Neural cell (in vitro differentiated cells): ENCODE data around the gene ANKRD60. TPM values are rescaled to one million over a fixed set of nuclear protein-coding genes. Genes with fewer than 3 reads are reported as not detected.

Experiments used
- H2AFZ ChIP-seq: fragments of 200-600, 300-800 bp; sonication (generic), shearing (Covaris generic); 2 replicates; pipeline ENCODE4 v1.6.0; 2014; ENCODE audit warnings: low read depth, mild to moderate bottlenecking, antibody characterized with exemption, low read length, moderate library complexity
- H3F3A ChIP-seq: fragments of 200-600 bp; shearing (Covaris generic); 2 replicates; pipeline ENCODE4 v1.6.1; 2016; ENCODE audit warnings: mild to moderate bottlenecking, moderate library complexity, mixed read lengths, antibody characterized with exemption, low read length; ENCODE audit not compliant: insufficient read depth, poor library complexity, severe bottlenecking
- H3K27ac ChIP-seq: fragments of 200-600, 300-800 bp; sonication (generic), shearing (Covaris generic); 2 replicates; pipeline ENCODE4 v1.5.1; 2014; ENCODE audit warnings: mild to moderate bottlenecking, low read length, moderate library complexity
- H3K27me3 ChIP-seq: fragments of 300-800, 200-600 bp; sonication (generic), shearing (Covaris generic); 2 replicates; pipeline ENCODE4 v1.6.0; 2014; ENCODE audit warnings: mild to moderate bottlenecking, low read depth, low read length, moderate library complexity; ENCODE audit not compliant: insufficient read depth
- H3K36me3 ChIP-seq: fragments of 300-800, 200-600 bp; sonication (generic), shearing (Covaris generic); 2 replicates; pipeline ENCODE4 v1.5.1; 2014; ENCODE audit warnings: mild to moderate bottlenecking, antibody characterized with exemption, low read length, moderate library complexity; ENCODE audit not compliant: insufficient read depth
- H3K4me2 ChIP-seq: fragments of 300-800, 200-600 bp; sonication (generic), shearing (Covaris generic); 2 replicates; pipeline ENCODE4 v1.6.0; 2014; ENCODE audit warnings: mild to moderate bottlenecking, low read length
- H3K4me3 ChIP-seq: fragments of 300-800, 200-600 bp; sonication (generic), shearing (Covaris generic); 2 replicates; pipeline ENCODE4 v1.5.1; 2014; ENCODE audit warnings: mild to moderate bottlenecking, low read length, moderate library complexity
- H3K79me2 ChIP-seq: fragments of 200-600 bp; shearing (Covaris generic); replicated peaks from 2 replicates; pipeline ENCODE4 v1.6.0; 2014; ENCODE audit warnings: mild to moderate bottlenecking, low read length, moderate library complexity; ENCODE audit not compliant: insufficient read depth
- H3K9ac ChIP-seq: fragments of 300-800, 200-600 bp; sonication (generic), shearing (Covaris generic); 2 replicates; pipeline ENCODE4 v1.6.1; 2016; ENCODE audit warnings: mild to moderate bottlenecking, low read length, mixed read lengths
- H3K9me2 ChIP-seq: fragments of 200-600 bp; shearing (Covaris generic); 2 replicates; pipeline ENCODE4 v1.6.1; 2016; ENCODE audit warnings: mild to moderate bottlenecking, low read length, mixed read lengths; ENCODE audit not compliant: insufficient read depth
- H3K9me3 ChIP-seq: fragments of 200-600, 300-800 bp; sonication (generic), shearing (Covaris generic); 2 replicates; pipeline ENCODE4 v1.6.1; 2016; ENCODE audit warnings: mild to moderate bottlenecking, mixed run types, low read length, moderate library complexity, mixed read lengths
- H4K20me1 ChIP-seq: fragments of 200-600 bp; shearing (Covaris generic); 2 replicates; pipeline ENCODE4 v1.6.1; 2016; ENCODE audit warnings: mild to moderate bottlenecking, mixed run types; ENCODE audit not compliant: insufficient read depth
- EP300 ChIP-seq: fragments of 450-650 bp; conservative IDR thresholded peaks from 2 replicates; pipeline ENCODE4 v1.6.1; 2014; ENCODE audit warnings: antibody characterized with exemption, mild to moderate bottlenecking, moderate library complexity; ENCODE audit not compliant: poor library complexity, severe bottlenecking
- EZH2 ChIP-seq: fragments of 200-600, 300-800 bp; shearing (Covaris generic), sonication (generic); IDR thresholded peaks from 2 replicates; pipeline ENCODE4 v1.6.1; 2014; ENCODE audit warnings: antibody characterized with exemption, low read length, borderline replicate concordance, mild to moderate bottlenecking; ENCODE audit not compliant: insufficient read depth, poor library complexity, severe bottlenecking
- MXI1 ChIP-seq: fragments of 450-650 bp; conservative IDR thresholded peaks from 2 replicates; pipeline ENCODE4 v1.6.1; 2014; ENCODE audit warnings: antibody characterized with exemption, mild to moderate bottlenecking; ENCODE audit not compliant: poor library complexity, severe bottlenecking
- POLR2AphosphoS5 ChIP-seq: IDR thresholded peaks from 2 replicates; pipeline ENCODE4 v1.6.1; 2012
- RAD21 ChIP-seq: fragments of 450-650 bp; conservative IDR thresholded peaks from 2 replicates; pipeline ENCODE4 v1.6.1; 2014; ENCODE audit warnings: antibody characterized with exemption, mild to moderate bottlenecking, moderate library complexity
- SMC3 ChIP-seq: fragments of 450-650 bp; conservative IDR thresholded peaks from 2 replicates; pipeline ENCODE4 v1.6.1; 2014; ENCODE audit warnings: antibody characterized with exemption, mild to moderate bottlenecking, moderate library complexity; ENCODE audit not compliant: poor library complexity
- TAF1 ChIP-seq: IDR thresholded peaks from 2 replicates; pipeline ENCODE4 v1.6.1; 2012; ENCODE audit warnings: low read depth
- polyA plus RNA-seq: library from polyadenylated mRNA; depleted of rRNA; stranded (reverse); fragments of >200 nt; gene quantifications from 2 replicates; pipeline ENCODE4 v1.2.3, GENCODE V29; 2014
- TF ChIP-seq, protein P1 (sequence below): fragments of 450-650 bp; IDR thresholded peaks from 2 replicates; pipeline ENCODE4 v1.5.1; 2014; ENCODE audit warnings: antibody characterized with exemption, mild to moderate bottlenecking, moderate library complexity; ENCODE audit not compliant: poor library complexity, severe bottlenecking
- TF ChIP-seq, protein P2 (sequence below): IDR thresholded peaks from 2 replicates; pipeline ENCODE4 v1.6.1; 2012; ENCODE audit warnings: borderline replicate concordance

ANKRD60 gene
- polyA plus RNA-seq, 1 donor from 2014 or later, result not detected

DNA sequence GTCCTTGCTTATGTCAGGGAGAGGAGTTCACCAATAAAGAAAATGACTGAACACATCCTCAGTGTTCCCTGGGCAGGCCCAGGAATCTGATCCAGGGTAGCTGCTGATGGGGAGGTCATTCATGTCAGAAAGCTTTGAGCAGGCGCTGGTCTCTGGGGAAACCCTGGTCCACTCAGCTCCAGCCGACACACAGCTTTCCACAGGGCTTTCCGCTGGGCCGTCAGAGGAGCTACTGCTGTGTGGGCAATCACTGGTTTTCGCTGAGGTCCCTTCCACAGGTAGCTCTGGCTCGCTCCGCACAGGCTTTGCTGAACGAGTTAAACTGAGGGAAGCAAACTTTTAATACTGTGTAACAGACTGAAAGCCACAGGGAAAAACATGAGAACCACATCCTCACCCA, 17.5 kb upstream of the ANKRD60 start:
- no peaks in the 10 kb centered on the region for H4K20me1 ChIP-seq
- no peaks in the 10 kb centered on the region for H3K79me2 ChIP-seq
- TF ChIP-seq SMC3, result no peak
- no peak for TF ChIP-seq TAF1
- TF ChIP-seq, protein P1, sequence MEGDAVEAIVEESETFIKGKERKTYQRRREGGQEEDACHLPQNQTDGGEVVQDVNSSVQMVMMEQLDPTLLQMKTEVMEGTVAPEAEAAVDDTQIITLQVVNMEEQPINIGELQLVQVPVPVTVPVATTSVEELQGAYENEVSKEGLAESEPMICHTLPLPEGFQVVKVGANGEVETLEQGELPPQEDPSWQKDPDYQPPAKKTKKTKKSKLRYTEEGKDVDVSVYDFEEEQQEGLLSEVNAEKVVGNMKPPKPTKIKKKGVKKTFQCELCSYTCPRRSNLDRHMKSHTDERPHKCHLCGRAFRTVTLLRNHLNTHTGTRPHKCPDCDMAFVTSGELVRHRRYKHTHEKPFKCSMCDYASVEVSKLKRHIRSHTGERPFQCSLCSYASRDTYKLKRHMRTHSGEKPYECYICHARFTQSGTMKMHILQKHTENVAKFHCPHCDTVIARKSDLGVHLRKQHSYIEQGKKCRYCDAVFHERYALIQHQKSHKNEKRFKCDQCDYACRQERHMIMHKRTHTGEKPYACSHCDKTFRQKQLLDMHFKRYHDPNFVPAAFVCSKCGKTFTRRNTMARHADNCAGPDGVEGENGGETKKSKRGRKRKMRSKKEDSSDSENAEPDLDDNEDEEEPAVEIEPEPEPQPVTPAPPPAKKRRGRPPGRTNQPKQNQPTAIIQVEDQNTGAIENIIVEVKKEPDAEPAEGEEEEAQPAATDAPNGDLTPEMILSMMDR, result no peak
- TF ChIP-seq EP300, result no peak
- TF ChIP-seq, protein P2, sequence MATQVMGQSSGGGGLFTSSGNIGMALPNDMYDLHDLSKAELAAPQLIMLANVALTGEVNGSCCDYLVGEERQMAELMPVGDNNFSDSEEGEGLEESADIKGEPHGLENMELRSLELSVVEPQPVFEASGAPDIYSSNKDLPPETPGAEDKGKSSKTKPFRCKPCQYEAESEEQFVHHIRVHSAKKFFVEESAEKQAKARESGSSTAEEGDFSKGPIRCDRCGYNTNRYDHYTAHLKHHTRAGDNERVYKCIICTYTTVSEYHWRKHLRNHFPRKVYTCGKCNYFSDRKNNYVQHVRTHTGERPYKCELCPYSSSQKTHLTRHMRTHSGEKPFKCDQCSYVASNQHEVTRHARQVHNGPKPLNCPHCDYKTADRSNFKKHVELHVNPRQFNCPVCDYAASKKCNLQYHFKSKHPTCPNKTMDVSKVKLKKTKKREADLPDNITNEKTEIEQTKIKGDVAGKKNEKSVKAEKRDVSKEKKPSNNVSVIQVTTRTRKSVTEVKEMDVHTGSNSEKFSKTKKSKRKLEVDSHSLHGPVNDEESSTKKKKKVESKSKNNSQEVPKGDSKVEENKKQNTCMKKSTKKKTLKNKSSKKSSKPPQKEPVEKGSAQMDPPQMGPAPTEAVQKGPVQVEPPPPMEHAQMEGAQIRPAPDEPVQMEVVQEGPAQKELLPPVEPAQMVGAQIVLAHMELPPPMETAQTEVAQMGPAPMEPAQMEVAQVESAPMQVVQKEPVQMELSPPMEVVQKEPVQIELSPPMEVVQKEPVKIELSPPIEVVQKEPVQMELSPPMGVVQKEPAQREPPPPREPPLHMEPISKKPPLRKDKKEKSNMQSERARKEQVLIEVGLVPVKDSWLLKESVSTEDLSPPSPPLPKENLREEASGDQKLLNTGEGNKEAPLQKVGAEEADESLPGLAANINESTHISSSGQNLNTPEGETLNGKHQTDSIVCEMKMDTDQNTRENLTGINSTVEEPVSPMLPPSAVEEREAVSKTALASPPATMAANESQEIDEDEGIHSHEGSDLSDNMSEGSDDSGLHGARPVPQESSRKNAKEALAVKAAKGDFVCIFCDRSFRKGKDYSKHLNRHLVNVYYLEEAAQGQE, result no peak
- no peaks in the 10 kb centered on the region for H3K36me3 ChIP-seq
- no peak overlapping the region for H3K4me2 ChIP-seq
- no peaks in the 10 kb centered on the region for H3K9me3 ChIP-seq
- H3K27ac ChIP-seq, result no peak overlapping the region
- H3K9ac ChIP-seq, result no peak overlapping the region
- H3K27me3 ChIP-seq, result no peaks in the 10 kb centered on the region
- no peak overlapping the region for H2AFZ ChIP-seq
- no peak overlapping the region for H3K4me3 ChIP-seq
- H3F3A ChIP-seq, result no peaks in the 10 kb centered on the region
- H3K9me2 ChIP-seq, result no peaks in the 10 kb centered on the region

DNA sequence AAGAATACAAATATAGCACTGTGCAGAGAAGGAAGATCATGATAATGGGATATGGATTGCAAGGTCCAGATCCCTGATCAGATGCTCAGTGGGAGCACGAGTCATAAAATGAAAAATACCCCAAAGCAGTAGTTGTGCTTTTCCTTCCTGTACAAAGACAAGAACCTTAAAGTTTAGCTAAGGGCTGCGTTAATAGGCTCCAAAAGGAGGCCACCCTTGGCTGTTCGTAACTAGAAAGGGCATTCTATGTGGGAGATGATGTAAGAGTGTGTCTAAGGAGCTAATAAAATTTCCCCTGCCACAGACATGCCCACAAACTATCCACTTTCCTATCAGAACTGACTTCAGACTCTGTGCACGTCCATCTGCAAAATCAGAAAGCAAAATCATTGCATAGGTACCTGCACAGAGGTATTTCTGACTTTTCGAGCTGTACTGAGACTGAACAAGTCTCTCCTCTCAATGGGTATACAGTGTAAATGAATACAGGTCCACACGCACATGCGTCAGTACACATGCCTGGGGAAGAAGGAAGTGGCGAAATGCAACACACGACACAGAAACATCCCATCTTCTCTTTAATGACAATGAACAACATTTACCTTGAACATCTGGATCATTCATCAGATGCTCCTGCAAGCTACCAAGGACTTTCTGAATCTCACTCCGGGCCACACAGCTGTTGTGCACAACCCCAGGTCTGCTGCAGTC, 16.9 kb upstream of the ANKRD60 start:
- Histone ChIP-seq H3K9me2 (no peaks in the 10 kb centered on the region), H3K27ac (no peak overlapping the region), H3F3A (no peaks in the 10 kb centered on the region), H4K20me1 (no peaks in the 10 kb centered on the region), H3K36me3 (no peaks in the 10 kb centered on the region), H2AFZ (no peak overlapping the region), H3K9ac (no peak overlapping the region), H3K79me2 (no peaks in the 10 kb centered on the region), H3K4me3 (no peak overlapping the region), H3K9me3 (no peaks in the 10 kb centered on the region), H3K4me2 (no peak overlapping the region), H3K27me3 (no peaks in the 10 kb centered on the region)
- TF ChIP-seq MXI1, result no peak
- no peak for TF ChIP-seq TAF1
- TF ChIP-seq RAD21, result no peak
- TF ChIP-seq SMC3, result no peak
- TF ChIP-seq, protein P1, result no peak
- TF ChIP-seq POLR2AphosphoS5, result no peak
- TF ChIP-seq EP300, result no peak
- no peak for TF ChIP-seq EZH2
- TF ChIP-seq, protein P2, result no peak
